ENCODE results near the gene ATF1.

The ATF1 gene

DNA sequence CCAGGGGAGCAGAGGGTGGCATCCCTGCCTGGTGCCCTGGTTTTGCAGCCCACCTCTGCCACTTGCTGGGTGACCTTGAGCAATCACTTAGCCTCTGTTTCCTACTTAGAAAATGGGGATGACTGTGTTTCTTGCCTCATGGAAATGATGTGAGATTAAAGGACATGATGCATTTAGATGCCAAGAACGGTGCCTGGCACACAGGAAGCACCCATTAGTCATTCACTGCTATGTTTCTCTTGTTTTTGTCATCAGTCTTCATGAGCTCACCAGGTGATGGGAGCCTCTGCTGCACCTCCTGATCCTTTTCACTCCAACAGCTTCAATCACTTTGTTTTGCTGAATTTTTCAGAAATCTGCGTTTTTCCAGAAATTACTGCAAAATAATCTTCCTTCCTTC, 23.6 kb upstream of the ATF1 start:
- H3K4me1 ChIP-seq (ENCODE audit: insufficient read depth, insufficient read length), result no peaks in the 10 kb centered on the region
- DNase-seq (ENCODE audit: low read depth, low spot score), result no peak
- no peak for TF ChIP-seq SUZ12 (IDR thresholded peaks at IDR 0.05; ENCODE audit: extremely low read depth, insufficient read depth, insufficient read length)
- TF ChIP-seq YY1 (IDR thresholded peaks at IDR 0.05; ENCODE audit: insufficient read depth, insufficient read length), result no peak
- no peak for TF ChIP-seq ZNF274 (IDR thresholded peaks at IDR 0.05; ENCODE audit: low read depth, low read length)
- H3K9ac ChIP-seq (ENCODE audit: insufficient read length, low read depth), result no peak overlapping the region
- H3K4me3 ChIP-seq (ENCODE audit: insufficient read length, low read depth), result no peak overlapping the region
- no peaks in the 10 kb centered on the region for H3K9me3 ChIP-seq (ENCODE audit: insufficient read depth, low read length)
- no peaks in the 10 kb centered on the region for H3K27me3 ChIP-seq (ENCODE audit: insufficient read depth, insufficient read length)
- peaks cover 86% of the 10 kb centered on the region for H3K36me3 ChIP-seq (ENCODE audit: insufficient read depth, insufficient read length, low read length)

DNA sequence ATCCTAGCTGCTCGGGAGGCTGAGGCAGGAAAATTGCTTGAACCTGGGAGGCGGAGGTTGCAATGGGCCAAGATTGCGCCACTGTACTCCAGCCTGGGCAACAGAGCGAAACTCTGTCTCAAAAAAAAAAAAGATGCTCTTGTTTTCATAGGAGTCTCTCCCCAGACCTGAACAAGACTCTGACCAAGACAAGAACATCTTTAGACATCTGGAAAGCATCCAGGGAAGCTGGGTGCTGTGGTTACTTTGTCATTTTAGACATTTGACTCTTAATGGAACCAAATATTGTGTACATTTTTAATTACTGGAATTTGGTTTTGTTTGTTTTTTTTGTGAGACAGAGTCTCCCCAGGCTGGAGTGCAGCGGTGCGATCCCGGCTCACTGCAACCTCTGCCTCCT, 21.1 kb upstream of the ATF1 start:
- Histone ChIP-seq H3K4me1 (ENCODE audit: insufficient read depth, insufficient read length) (no peaks in the 10 kb centered on the region), H3K36me3 (ENCODE audit: insufficient read depth, insufficient read length, low read length) (peaks cover 70% of the 10 kb centered on the region), H3K9me3 (ENCODE audit: insufficient read depth, low read length) (no peaks in the 10 kb centered on the region), H3K4me3 (ENCODE audit: insufficient read length, low read depth) (no peak overlapping the region), H3K9ac (ENCODE audit: insufficient read length, low read depth) (no peak overlapping the region), H3K27me3 (ENCODE audit: insufficient read depth, insufficient read length) (no peaks in the 10 kb centered on the region)
- TF ChIP-seq ZNF274 (IDR thresholded peaks at IDR 0.05; ENCODE audit: low read depth, low read length), result no peak
- TF ChIP-seq SUZ12 (IDR thresholded peaks at IDR 0.05; ENCODE audit: extremely low read depth, insufficient read depth, insufficient read length), result no peak
- TF ChIP-seq YY1 (IDR thresholded peaks at IDR 0.05; ENCODE audit: insufficient read depth, insufficient read length), result no peak
- no peak for DNase-seq (ENCODE audit: low read depth, low spot score)

DNA sequence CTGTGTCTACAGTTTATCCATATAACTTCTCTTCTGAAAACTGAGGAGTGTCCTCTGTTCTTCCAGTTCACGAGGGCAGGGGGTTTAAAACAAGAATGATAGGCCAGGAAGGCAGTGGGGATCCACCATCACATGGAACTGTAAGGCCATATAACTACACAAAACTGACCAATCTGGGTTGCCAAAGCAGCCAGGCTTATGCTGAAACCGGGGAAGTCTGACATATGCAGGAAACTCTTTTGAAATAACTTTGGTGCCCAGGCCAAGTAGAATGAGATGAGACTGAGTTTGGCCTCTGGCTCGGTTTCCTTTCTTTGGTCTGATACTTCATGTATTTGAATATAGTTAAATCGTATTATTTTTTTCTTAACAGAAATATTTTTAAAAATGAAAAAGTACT, 18.0 kb upstream of the ATF1 start:
- no peaks in the 10 kb centered on the region for H3K9me3 ChIP-seq (ENCODE audit: insufficient read depth, low read length)
- DNase-seq (ENCODE audit: low read depth, low spot score), result no peak
- no peak for TF ChIP-seq ZNF274 (IDR thresholded peaks at IDR 0.05; ENCODE audit: low read depth, low read length)
- TF ChIP-seq YY1 (IDR thresholded peaks at IDR 0.05; ENCODE audit: insufficient read depth, insufficient read length), result no peak
- TF ChIP-seq SUZ12 (IDR thresholded peaks at IDR 0.05; ENCODE audit: extremely low read depth, insufficient read depth, insufficient read length), result no peak
- H3K4me3 ChIP-seq (ENCODE audit: insufficient read length, low read depth), result no peak overlapping the region
- H3K4me1 ChIP-seq (ENCODE audit: insufficient read depth, insufficient read length), result peaks cover 2% of the 10 kb centered on the region
- no peak overlapping the region for H3K9ac ChIP-seq (ENCODE audit: insufficient read length, low read depth)
- peaks cover 40% of the 10 kb centered on the region for H3K36me3 ChIP-seq (ENCODE audit: insufficient read depth, insufficient read length, low read length)
- no peaks in the 10 kb centered on the region for H3K27me3 ChIP-seq (ENCODE audit: insufficient read depth, insufficient read length)

GRCh38 chr12:50746431-50746830, 17.5 kb upstream of the ATF1 start:
- Histone ChIP-seq H3K36me3 (ENCODE audit: insufficient read depth, insufficient read length, low read length) (peaks cover 35% of the 10 kb centered on the region), H3K9me3 (ENCODE audit: insufficient read depth, low read length) (no peaks in the 10 kb centered on the region), H3K4me1 (ENCODE audit: insufficient read depth, insufficient read length) (peaks cover 2% of the 10 kb centered on the region), H3K27me3 (ENCODE audit: insufficient read depth, insufficient read length) (no peaks in the 10 kb centered on the region), H3K4me3 (ENCODE audit: insufficient read length, low read depth) (no peak overlapping the region), H3K9ac (ENCODE audit: insufficient read length, low read depth) (no peak overlapping the region)
- DNase-seq (ENCODE audit: low read depth, low spot score), result no peak
- TF ChIP-seq SUZ12 (IDR thresholded peaks at IDR 0.05; ENCODE audit: extremely low read depth, insufficient read depth, insufficient read length) (no peak), ZNF274 (IDR thresholded peaks at IDR 0.05; ENCODE audit: low read depth, low read length) (no peak), YY1 (IDR thresholded peaks at IDR 0.05; ENCODE audit: insufficient read depth, insufficient read length) (no peak)

- H3K27me3 ChIP-seq (ENCODE audit: insufficient read depth, insufficient read length), result no peaks in the 10 kb centered on the region
- peaks cover 2% of the 10 kb centered on the region for H3K4me1 ChIP-seq (ENCODE audit: insufficient read depth, insufficient read length)
- peak; percentile 52 for DNase-seq (ENCODE audit: low read depth, low spot score)
- peaks cover 28% of the 10 kb centered on the region for H3K36me3 ChIP-seq (ENCODE audit: insufficient read depth, insufficient read length, low read length)
- no peak overlapping the region for H3K4me3 ChIP-seq (ENCODE audit: insufficient read length, low read depth)
- TF ChIP-seq YY1 (IDR thresholded peaks at IDR 0.05; ENCODE audit: insufficient read depth, insufficient read length) (no peak), ZNF274 (IDR thresholded peaks at IDR 0.05; ENCODE audit: low read depth, low read length) (no peak), SUZ12 (IDR thresholded peaks at IDR 0.05; ENCODE audit: extremely low read depth, insufficient read depth, insufficient read length) (no peak)
- no peak overlapping the region for H3K9ac ChIP-seq (ENCODE audit: insufficient read length, low read depth)
- H3K9me3 ChIP-seq (ENCODE audit: insufficient read depth, low read length), result no peaks in the 10 kb centered on the region
Measured at GRCh38 chr12:50747817-50748216, 16.1 kb upstream of the ATF1 start.

DNA sequence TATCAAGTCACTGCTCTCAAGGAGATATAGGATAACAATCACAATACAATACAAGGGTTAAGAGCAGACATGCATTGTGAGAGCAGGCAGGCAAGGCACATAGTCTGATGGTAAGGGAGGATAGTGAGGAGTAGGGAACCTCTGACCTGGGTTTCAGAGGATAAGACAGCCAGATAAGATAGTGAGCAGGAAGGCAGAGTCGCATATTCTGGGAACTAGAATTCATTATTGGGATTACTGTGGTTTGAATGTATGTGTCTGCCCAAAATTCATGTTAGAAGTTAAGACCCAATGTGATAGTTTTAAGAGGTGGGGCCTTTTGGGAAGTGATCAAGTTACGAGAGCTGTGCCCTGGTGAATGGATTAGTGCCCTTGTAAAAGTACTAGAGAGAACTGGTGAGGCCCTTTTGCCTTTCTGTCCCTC, 14.4 kb upstream of the ATF1 start:
- Histone ChIP-seq H3K9me3 (ENCODE audit: insufficient read depth, low read length) (no peaks in the 10 kb centered on the region), H3K9ac (ENCODE audit: insufficient read length, low read depth) (no peak overlapping the region), H3K27me3 (ENCODE audit: insufficient read depth, insufficient read length) (no peaks in the 10 kb centered on the region), H3K4me3 (ENCODE audit: insufficient read length, low read depth) (no peak overlapping the region), H3K36me3 (ENCODE audit: insufficient read depth, insufficient read length, low read length) (peaks cover 15% of the 10 kb centered on the region), H3K4me1 (ENCODE audit: insufficient read depth, insufficient read length) (peaks cover 2% of the 10 kb centered on the region)
- no peak for DNase-seq (ENCODE audit: low read depth, low spot score)
- TF ChIP-seq ZNF274 (IDR thresholded peaks at IDR 0.05; ENCODE audit: low read depth, low read length), result no peak
- TF ChIP-seq SUZ12 (IDR thresholded peaks at IDR 0.05; ENCODE audit: extremely low read depth, insufficient read depth, insufficient read length), result no peak
- no peak for TF ChIP-seq YY1 (IDR thresholded peaks at IDR 0.05; ENCODE audit: insufficient read depth, insufficient read length)

GRCh38 chr12:50750366-50750765, 13.5 kb upstream of the ATF1 start:
- no peaks in the 10 kb centered on the region for H3K9me3 ChIP-seq (ENCODE audit: insufficient read depth, low read length)
- no peak overlapping the region for H3K4me3 ChIP-seq (ENCODE audit: insufficient read length, low read depth)
- H3K27me3 ChIP-seq (ENCODE audit: insufficient read depth, insufficient read length), result no peaks in the 10 kb centered on the region
- DNase-seq (ENCODE audit: low read depth, low spot score), result no peak
- H3K9ac ChIP-seq (ENCODE audit: insufficient read length, low read depth), result no peak overlapping the region
- H3K4me1 ChIP-seq (ENCODE audit: insufficient read depth, insufficient read length), result peaks cover 2% of the 10 kb centered on the region
- no peak for TF ChIP-seq SUZ12 (IDR thresholded peaks at IDR 0.05; ENCODE audit: extremely low read depth, insufficient read depth, insufficient read length)
- TF ChIP-seq ZNF274 (IDR thresholded peaks at IDR 0.05; ENCODE audit: low read depth, low read length), result no peak
- TF ChIP-seq YY1 (IDR thresholded peaks at IDR 0.05; ENCODE audit: insufficient read depth, insufficient read length), result no peak
- peaks cover 6% of the 10 kb centered on the region for H3K36me3 ChIP-seq (ENCODE audit: insufficient read depth, insufficient read length, low read length)
